PC-9 (cell line): ENCODE measurements around the gene ZNF330.

ENCODE experiments used
- EZH2 ChIP-seq: fragments of 200-600 bp; sonication (generic); IDR thresholded peaks from 2 replicates; pipeline ENCODE4 v1.8.0; 2017; ENCODE audit warnings: antibody characterized with exemption, low read depth
- TF ChIP-seq, protein P1 (sequence below): fragments of 200-600 bp; sonication (generic); conservative IDR thresholded peaks from 2 replicates; pipeline ENCODE4 v1.6.1; 2017; ENCODE audit warnings: mixed run types, antibody characterized with exemption, mild to moderate bottlenecking, moderate library complexity

DNA sequence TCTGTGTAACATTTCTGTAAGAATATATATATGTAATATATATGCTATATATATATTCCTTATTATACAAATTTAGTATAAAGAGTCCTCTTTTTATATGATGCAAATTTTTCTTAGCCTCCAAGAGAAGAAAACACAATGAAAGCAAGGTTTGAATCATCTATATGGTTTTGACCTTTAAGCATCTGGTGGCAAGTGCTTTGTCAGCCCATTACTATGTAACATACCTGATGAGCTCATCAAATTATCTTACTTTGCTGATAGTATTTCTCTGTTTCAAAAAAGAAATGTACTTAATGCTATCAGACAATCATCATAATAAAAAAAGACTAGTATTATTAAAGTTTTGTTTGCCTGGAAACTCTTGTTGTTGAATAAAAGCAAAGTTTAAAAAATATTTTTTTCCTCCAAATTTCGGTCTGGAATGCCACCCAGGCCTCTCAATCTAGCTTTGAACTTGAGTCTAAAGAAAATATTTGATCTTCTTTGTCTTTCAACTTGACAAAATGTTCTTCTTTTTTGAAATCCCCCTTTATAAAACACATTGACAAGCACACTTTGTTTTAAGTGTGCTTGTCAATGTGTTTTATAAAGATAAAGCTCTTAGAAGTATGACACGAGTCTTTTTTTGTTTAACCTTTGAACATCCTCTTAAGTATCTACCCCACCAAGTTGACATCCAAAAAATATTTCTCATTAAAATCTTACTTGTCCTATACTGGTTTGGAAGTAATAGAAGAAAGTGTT is 26.2 kb downstream of the ZNF330 start:
- TF ChIP-seq EZH2 = no peak
- TF ChIP-seq, protein P1, sequence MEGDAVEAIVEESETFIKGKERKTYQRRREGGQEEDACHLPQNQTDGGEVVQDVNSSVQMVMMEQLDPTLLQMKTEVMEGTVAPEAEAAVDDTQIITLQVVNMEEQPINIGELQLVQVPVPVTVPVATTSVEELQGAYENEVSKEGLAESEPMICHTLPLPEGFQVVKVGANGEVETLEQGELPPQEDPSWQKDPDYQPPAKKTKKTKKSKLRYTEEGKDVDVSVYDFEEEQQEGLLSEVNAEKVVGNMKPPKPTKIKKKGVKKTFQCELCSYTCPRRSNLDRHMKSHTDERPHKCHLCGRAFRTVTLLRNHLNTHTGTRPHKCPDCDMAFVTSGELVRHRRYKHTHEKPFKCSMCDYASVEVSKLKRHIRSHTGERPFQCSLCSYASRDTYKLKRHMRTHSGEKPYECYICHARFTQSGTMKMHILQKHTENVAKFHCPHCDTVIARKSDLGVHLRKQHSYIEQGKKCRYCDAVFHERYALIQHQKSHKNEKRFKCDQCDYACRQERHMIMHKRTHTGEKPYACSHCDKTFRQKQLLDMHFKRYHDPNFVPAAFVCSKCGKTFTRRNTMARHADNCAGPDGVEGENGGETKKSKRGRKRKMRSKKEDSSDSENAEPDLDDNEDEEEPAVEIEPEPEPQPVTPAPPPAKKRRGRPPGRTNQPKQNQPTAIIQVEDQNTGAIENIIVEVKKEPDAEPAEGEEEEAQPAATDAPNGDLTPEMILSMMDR = no peak
